GM03348 (cell line): ENCODE results near the gene PSMB5.

ENCODE experiments used
- DNase-seq: peaks from one replicate; pipeline ENCODE4 v3.0.0; 2012; ENCODE audit warnings: low spot score

The PSMB5 gene

GRCh38 chr14:22986508-22987054 is 48.1 kb downstream of the PSMB5 start:
- DNase-seq, result peak; percentile 83

- no peak for DNase-seq
Observed at GRCh38 chr14:22985894-22986507, 48.7 kb downstream of the PSMB5 start.

GRCh38 chr14:22984959-22985658 is 49.6 kb downstream of the PSMB5 start:
- no peak for DNase-seq

- peak; percentile 97 for DNase-seq
Observed at GRCh38 chr14:22982477-22983245, 52.0 kb downstream of the PSMB5 start, which contains the start of gene AJUBA. TSS of gene AJUBA (minus strand) at chr14:22982551. CDS start at chr14:22982266, 285 bp downstream.

- DNase-seq, result no peak
Observed at GRCh38 chr14:22981876-22982476, 52.7 kb downstream of the PSMB5 start.

GRCh38 chr14:22981090-22981875 is 53.4 kb downstream of the PSMB5 start:
- peak; percentile 55 for DNase-seq

GRCh38 chr14:22980672-22981089 is 54.0 kb downstream of the PSMB5 start:
- DNase-seq, result peak; percentile 93

GRCh38 chr14:22979748-22980392 is 54.8 kb downstream of the PSMB5 start:
- peak; percentile 8 for DNase-seq

- DNase-seq, result peak; percentile 28
Observed at GRCh38 chr14:22978981-22979671, 55.6 kb downstream of the PSMB5 start.

- DNase-seq, result no peak
Observed at GRCh38 chr14:22978487-22978837, 56.2 kb downstream of the PSMB5 start.

- DNase-seq, result peak; percentile 89
Observed at GRCh38 chr14:22977684-22978486, 56.8 kb downstream of the PSMB5 start.

- no peak for DNase-seq
Observed at GRCh38 chr14:22977434-22977683, 57.3 kb downstream of the PSMB5 start.

- DNase-seq, result peak; percentile 35
Observed at GRCh38 chr14:22976620-22977433, 57.9 kb downstream of the PSMB5 start.
